Lower leg skin (tissue), 4 donors: ENCODE data around the gene MDM2. TPM values are rescaled to one million over a fixed set of nuclear protein-coding genes. Genes with fewer than 3 reads are reported as not detected.
"Not testable (repeated sequence)": the region's sequence is repeated elsewhere in the genome, so short reads cannot be mapped to it uniquely, and the experiment has no call there.

Experiments
- DNase-seq, 2 donors: peaks; one replicate each; pipeline ENCODE4 v3.0.0-alpha.2; 2019; ENCODE audit warnings: low spot score in 2 of 2
- H3K4me3 ChIP-seq: fragments of 200-600 bp; sonication (generic); 2 replicates; pipeline ENCODE4 v1.5.1; 2017; ENCODE audit warnings: mild to moderate bottlenecking, low read depth; ENCODE audit not compliant: poor library complexity, severe bottlenecking
- CTCF ChIP-seq, 3 donors: fragments of 450-650 bp; IDR thresholded peaks; one replicate each; pipeline ENCODE4 v1.5.1; 2016; ENCODE audit warnings: antibody characterized with exemption in 3 of 3, mild to moderate bottlenecking in 3 of 3, moderate library complexity in 2 of 3
- POLR2A ChIP-seq, 2 donors: fragments of 450-650 bp; IDR thresholded peaks; one replicate each; pipeline ENCODE4 v1.6.1; 2016 to 2017; ENCODE audit warnings: antibody characterized with exemption in 2 of 2, mild to moderate bottlenecking in 1 of 2, moderate library complexity in 1 of 2
- WGBS, 2 donors: methylation state at CpG; one replicate each; pipeline ENCODE4 v1.1.5; 2018; 5-methylcytosine and 5-hydroxymethylcytosine counted together
- intact Hi-C: fragments of 100-400 bp; cut with DNase I; formaldehyde crosslinking; loops from one replicate; pipeline ENCODE4 v1.15.0; 2023; ENCODE audit warnings: low total_unique reads
- total RNA-seq, 4 donors: library from RNA; depleted of rRNA; stranded (reverse); fragments of >200 nt; gene quantifications; one replicate each; pipeline ENCODE4 v1.1.0, GENCODE V29; 2016

Gene MDM2
- total RNA-seq, 4 donors from 2014 or later, result 50.0 to 73.4 (median 60.3) TPM

DNA sequence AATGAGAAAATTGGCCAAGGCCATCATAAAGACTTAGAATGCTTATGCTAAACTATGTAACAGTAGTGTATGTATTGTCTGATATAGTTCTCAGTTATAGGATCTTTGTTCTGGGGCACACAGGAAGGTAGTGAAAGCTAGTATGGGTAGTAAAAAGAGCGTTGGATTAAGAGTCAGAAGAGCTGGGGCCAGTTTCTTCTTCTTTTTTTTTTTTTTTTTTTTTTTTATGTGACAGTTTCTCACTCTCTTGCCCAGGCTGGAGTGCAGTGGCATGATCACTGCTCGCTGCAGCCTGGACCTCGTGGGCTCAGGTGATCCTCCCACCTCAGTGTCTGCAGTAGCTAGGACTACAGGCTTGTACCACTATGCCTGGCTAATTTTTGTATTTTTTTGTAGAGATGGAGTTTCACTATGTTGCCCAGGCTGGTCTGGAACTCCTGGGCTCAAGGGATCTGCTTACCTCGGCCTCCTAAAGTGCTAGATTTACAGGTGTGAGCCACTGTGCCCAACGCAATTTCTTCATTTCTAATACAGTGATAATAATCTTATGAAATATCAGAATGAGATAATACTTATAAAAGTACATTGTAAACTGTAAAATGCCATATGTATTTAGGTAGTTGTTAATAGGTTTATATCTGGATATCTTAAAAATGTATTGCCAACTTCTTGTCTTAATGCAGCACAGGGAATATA, 7.4 kb downstream of the MDM2 start:
- TF ChIP-seq CTCF (IDR thresholded peaks at IDR 0.05), result no peak
- TF ChIP-seq POLR2A (IDR thresholded peaks at IDR 0.05), result no peak
- DNase-seq, result no peak
- no peak overlapping the region for H3K4me3 ChIP-seq
- WGBS, 2 donors, result 80 to 89% methylated on average over 5 of the region's 5 CpGs
- intact Hi-C loops, result no loop called here

GRCh38 chr12:68815928-68816800, 8.2 kb downstream of the MDM2 start:
- WGBS, 2 donors, result 92 to 100% methylated on average over 8 of the region's 8 CpGs
- no peak for DNase-seq
- TF ChIP-seq CTCF (IDR thresholded peaks at IDR 0.05), result no peak
- TF ChIP-seq POLR2A (IDR thresholded peaks at IDR 0.05), result no peak
- intact Hi-C loops, result no loop called here
- H3K4me3 ChIP-seq, result no peak overlapping the region

DNA sequence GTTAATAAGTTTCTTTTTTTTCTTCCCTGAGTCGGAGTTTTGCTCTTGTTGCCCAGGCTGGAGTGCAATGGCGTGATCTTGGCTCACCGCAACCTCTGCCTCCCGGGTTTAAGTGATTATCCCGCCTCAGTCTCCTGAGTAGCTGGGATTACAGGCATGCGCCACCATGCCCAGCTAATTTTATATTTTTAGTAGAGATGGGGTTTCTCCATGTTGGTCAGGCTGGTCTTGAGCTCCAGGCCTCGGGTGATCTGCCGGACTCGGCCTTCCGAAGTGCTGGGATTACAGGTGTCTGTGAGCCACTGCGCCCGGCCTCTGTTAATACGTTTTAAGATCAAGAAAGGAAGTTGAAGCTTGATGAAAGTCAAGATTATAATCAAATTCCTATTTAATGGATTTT, 11.5 kb downstream of the MDM2 start:
- DNase-seq, H3K4me3 ChIP-seq, intact Hi-C loops: not testable (repeated sequence)
- 95% methylated on average over 13 of the region's 13 CpGs for WGBS, 2 donors

GRCh38 chr12:68821357-68822188, 13.6 kb downstream of the MDM2 start:
- 81 to 85% methylated on average over 6 of the region's 6 CpGs for WGBS, 2 donors
- H3K4me3 ChIP-seq, result no peak overlapping the region
- TF ChIP-seq POLR2A (IDR thresholded peaks at IDR 0.05), result no peak
- TF ChIP-seq CTCF (IDR thresholded peaks at IDR 0.05), result no peak
- intact Hi-C loops, result no loop called here
- no peak for DNase-seq

GRCh38 chr12:68823696-68824095, 15.7 kb downstream of the MDM2 start:
- TF ChIP-seq POLR2A (IDR thresholded peaks at IDR 0.05), result no peak
- no peak for TF ChIP-seq CTCF (IDR thresholded peaks at IDR 0.05)
- WGBS, 2 donors, result 79 to 89% methylated on average over 3 of the region's 3 CpGs
- no peak overlapping the region for H3K4me3 ChIP-seq
- intact Hi-C loops, result no loop called here
- DNase-seq, result no peak

GRCh38 chr12:68824131-68824530, 16.2 kb downstream of the MDM2 start:
- DNase-seq, result no peak
- no peak for TF ChIP-seq POLR2A (IDR thresholded peaks at IDR 0.05)
- TF ChIP-seq CTCF (IDR thresholded peaks at IDR 0.05), result no peak
- no peak overlapping the region for H3K4me3 ChIP-seq
- intact Hi-C loops, result no loop called here
- WGBS, 2 donors, result 96 to 97% methylated on average over 5 of the region's 5 CpGs
